OCI-LY7 (cell line): ENCODE results near the gene CCNL2.

ENCODE experiments used
- CTCF ChIP-seq: fragments of 200-600 bp; sonication (generic); conservative IDR thresholded peaks from 2 replicates; pipeline ENCODE4 v1.5.1; 2014; ENCODE audit warnings: mild to moderate bottlenecking, antibody characterized with exemption, low read length, moderate library complexity, mixed read lengths
- EZH2phosphoT487 ChIP-seq: fragments of 200-600 bp; sonication (generic); IDR thresholded peaks from 2 replicates; pipeline ENCODE4 v1.6.1; 2018; ENCODE audit warnings: low read depth, borderline replicate concordance, mild to moderate bottlenecking, mixed run types, antibody characterized with exemption, low read length, moderate library complexity, mixed read lengths

- TF ChIP-seq CTCF (no peak), EZH2phosphoT487 (no peak)
These were observed 41.2 kb downstream of the CCNL2 start for GRCh38 chr1:1357871-1358432.
